ENCODE measurements around the gene FRMD7.

FRMD7 gene

DNA sequence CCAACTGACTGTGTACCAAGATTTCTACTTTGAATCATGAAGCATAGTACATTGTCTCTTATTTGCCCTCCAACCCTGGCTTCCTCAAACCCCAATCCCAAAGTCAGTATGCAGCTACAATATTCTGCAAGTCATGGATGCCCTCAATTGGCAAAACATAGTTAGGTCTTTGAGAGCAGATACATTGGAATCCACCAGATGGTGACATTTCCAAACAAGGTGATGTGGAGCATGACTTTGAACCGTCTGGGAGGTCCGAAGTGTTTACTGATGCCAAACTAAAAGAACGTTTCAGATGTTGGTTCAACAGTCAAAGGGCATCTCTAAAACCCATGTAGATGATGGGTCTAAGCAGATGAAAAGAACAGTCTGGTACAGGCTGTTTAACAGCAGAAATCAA lies 43.7 kb upstream of the FRMD7 start:
- Histone ChIP-seq H3K27me3 (ENCODE audit: insufficient read depth, poor library complexity, severe bottlenecking) (no peaks in the 10 kb centered on the region), H3K27ac (replicated peaks) (no peak overlapping the region), H3K4me3 (replicated peaks; ENCODE audit: insufficient read depth, low read length) (no peak overlapping the region)
- no peak for TF ChIP-seq SPI1 (IDR thresholded peaks at IDR 0.05; ENCODE audit: borderline replicate concordance, low read depth)
- TF ChIP-seq, protein P1, sequence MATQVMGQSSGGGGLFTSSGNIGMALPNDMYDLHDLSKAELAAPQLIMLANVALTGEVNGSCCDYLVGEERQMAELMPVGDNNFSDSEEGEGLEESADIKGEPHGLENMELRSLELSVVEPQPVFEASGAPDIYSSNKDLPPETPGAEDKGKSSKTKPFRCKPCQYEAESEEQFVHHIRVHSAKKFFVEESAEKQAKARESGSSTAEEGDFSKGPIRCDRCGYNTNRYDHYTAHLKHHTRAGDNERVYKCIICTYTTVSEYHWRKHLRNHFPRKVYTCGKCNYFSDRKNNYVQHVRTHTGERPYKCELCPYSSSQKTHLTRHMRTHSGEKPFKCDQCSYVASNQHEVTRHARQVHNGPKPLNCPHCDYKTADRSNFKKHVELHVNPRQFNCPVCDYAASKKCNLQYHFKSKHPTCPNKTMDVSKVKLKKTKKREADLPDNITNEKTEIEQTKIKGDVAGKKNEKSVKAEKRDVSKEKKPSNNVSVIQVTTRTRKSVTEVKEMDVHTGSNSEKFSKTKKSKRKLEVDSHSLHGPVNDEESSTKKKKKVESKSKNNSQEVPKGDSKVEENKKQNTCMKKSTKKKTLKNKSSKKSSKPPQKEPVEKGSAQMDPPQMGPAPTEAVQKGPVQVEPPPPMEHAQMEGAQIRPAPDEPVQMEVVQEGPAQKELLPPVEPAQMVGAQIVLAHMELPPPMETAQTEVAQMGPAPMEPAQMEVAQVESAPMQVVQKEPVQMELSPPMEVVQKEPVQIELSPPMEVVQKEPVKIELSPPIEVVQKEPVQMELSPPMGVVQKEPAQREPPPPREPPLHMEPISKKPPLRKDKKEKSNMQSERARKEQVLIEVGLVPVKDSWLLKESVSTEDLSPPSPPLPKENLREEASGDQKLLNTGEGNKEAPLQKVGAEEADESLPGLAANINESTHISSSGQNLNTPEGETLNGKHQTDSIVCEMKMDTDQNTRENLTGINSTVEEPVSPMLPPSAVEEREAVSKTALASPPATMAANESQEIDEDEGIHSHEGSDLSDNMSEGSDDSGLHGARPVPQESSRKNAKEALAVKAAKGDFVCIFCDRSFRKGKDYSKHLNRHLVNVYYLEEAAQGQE (IDR thresholded peaks at IDR 0.05; ENCODE audit: insufficient replicate concordance, low read depth): no peak
- TF ChIP-seq POLR2AphosphoS5 (IDR thresholded peaks at IDR 0.05; ENCODE audit: low read depth): no peak
- TF ChIP-seq, protein P2, sequence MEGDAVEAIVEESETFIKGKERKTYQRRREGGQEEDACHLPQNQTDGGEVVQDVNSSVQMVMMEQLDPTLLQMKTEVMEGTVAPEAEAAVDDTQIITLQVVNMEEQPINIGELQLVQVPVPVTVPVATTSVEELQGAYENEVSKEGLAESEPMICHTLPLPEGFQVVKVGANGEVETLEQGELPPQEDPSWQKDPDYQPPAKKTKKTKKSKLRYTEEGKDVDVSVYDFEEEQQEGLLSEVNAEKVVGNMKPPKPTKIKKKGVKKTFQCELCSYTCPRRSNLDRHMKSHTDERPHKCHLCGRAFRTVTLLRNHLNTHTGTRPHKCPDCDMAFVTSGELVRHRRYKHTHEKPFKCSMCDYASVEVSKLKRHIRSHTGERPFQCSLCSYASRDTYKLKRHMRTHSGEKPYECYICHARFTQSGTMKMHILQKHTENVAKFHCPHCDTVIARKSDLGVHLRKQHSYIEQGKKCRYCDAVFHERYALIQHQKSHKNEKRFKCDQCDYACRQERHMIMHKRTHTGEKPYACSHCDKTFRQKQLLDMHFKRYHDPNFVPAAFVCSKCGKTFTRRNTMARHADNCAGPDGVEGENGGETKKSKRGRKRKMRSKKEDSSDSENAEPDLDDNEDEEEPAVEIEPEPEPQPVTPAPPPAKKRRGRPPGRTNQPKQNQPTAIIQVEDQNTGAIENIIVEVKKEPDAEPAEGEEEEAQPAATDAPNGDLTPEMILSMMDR (IDR thresholded peaks at IDR 0.05; ENCODE audit: insufficient read depth, low read length): no peak
- no peak for DNase-seq (ENCODE audit: low read depth in 1 of 2, low spot score in 1 of 2)

DNA sequence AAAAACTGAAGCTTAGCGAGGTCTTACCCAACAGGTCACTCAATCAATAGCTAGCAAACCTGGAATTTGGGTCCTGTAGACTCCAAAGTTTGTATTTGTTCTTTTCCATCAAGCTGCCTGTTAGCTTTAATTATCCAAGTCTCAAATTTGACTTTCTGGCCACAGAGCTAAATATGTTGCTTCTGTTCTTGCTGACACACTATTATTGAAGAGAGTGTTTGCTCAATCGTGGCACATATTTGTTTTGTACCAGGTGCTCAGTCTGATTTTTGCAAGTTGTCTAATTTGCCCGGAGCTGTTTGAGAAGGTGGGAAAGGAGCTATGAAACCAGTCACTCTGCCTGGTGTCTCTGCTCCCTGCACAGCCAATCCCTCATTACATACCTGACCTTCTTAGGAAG lies 41.7 kb upstream of the FRMD7 start:
- no peak for DNase-seq (ENCODE audit: low read depth in 1 of 2, low spot score in 1 of 2)
- Histone ChIP-seq H3K4me3 (replicated peaks; ENCODE audit: insufficient read depth, low read length) (no peak overlapping the region), H3K27me3 (ENCODE audit: insufficient read depth, poor library complexity, severe bottlenecking) (no peaks in the 10 kb centered on the region), H3K27ac (replicated peaks) (no peak overlapping the region)
- TF ChIP-seq, protein P1 (IDR thresholded peaks at IDR 0.05; ENCODE audit: insufficient replicate concordance, low read depth): no peak
- TF ChIP-seq, protein P2 (IDR thresholded peaks at IDR 0.05; ENCODE audit: insufficient read depth, low read length): no peak
- TF ChIP-seq GABPA (IDR thresholded peaks at IDR 0.05; ENCODE audit: low read depth) (no peak), SPI1 (IDR thresholded peaks at IDR 0.05; ENCODE audit: borderline replicate concordance, low read depth) (no peak), POLR2AphosphoS5 (IDR thresholded peaks at IDR 0.05; ENCODE audit: low read depth) (no peak)

DNA sequence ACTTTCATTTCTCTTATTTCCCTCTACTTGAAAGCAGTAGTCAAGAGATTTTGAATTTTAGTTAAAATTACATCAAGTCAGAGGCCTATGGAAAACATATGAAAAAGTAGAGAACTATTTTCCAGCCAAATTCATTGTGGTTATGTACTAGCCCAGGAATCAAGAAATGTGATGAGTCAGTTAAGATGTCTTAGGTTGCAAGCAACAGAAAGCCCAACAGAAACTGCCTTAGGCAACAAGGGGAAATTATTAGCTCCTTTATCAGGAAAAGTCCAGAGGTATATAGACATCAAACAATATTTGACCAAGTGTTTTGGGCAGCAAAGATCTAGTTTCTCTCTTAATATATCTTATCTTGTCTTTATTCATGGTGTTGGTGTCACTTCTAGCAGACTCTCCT lies 37.8 kb upstream of the FRMD7 start:
- H3K27ac ChIP-seq (replicated peaks): no peak overlapping the region
- DNase-seq (ENCODE audit: low read depth in 1 of 2, low spot score in 1 of 2): no peak
- no peak overlapping the region for H3K4me3 ChIP-seq (replicated peaks; ENCODE audit: insufficient read depth, low read length)
- H3K27me3 ChIP-seq (ENCODE audit: insufficient read depth, poor library complexity, severe bottlenecking): no peaks in the 10 kb centered on the region
- TF ChIP-seq, protein P2 (IDR thresholded peaks at IDR 0.05; ENCODE audit: insufficient read depth, low read length): no peak
- no peak for TF ChIP-seq GABPA (IDR thresholded peaks at IDR 0.05; ENCODE audit: low read depth)
- no peak for TF ChIP-seq SPI1 (IDR thresholded peaks at IDR 0.05; ENCODE audit: borderline replicate concordance, low read depth)
- TF ChIP-seq, protein P1 (IDR thresholded peaks at IDR 0.05; ENCODE audit: insufficient replicate concordance, low read depth): no peak
- no peak for TF ChIP-seq POLR2AphosphoS5 (IDR thresholded peaks at IDR 0.05; ENCODE audit: low read depth)
